Peyer's patch (tissue), 4 donors: ENCODE measurements around the gene RABGGTB.

Experiments
- POLR2A ChIP-seq, 2 donors: fragments of 450-650 bp; IDR thresholded peaks; one replicate each; pipeline ENCODE4 v1.5.1; 2017; ENCODE audit warnings: antibody characterized with exemption in 2 of 2, mild to moderate bottlenecking in 2 of 2, moderate library complexity in 2 of 2
- TF ChIP-seq, protein P1 (sequence below), 6 experiments: fragments of 450-650 bp in 4 of 6; fragments of 200-600 bp in 2 of 6; sonication (generic) in 1 of 6; IDR thresholded peaks; one replicate each; pipeline ENCODE4 v1.5.1; 2017 to 2019; ENCODE audit warnings: antibody characterized with exemption in 6 of 6, mild to moderate bottlenecking in 3 of 6, moderate library complexity in 1 of 6

DNA sequence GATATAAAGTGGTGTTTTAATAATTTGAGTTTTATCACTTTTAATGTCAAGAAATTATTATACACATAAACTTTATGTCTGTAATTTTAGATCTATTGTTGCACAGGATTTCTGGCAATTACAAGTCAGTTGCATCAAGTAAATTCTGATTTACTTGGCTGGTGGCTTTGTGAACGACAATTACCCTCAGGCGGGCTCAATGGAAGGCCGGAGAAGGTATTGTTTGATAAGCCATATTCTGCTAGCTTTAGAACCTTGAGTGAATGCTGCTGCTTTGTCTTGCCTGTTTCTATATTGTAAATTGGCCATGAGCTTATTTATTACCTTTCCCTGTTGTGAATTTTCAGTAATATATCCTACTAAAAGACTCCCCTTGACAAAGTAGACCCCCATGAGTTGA lies 6.0 kb downstream of the RABGGTB start:
- TF ChIP-seq, protein P1, sequence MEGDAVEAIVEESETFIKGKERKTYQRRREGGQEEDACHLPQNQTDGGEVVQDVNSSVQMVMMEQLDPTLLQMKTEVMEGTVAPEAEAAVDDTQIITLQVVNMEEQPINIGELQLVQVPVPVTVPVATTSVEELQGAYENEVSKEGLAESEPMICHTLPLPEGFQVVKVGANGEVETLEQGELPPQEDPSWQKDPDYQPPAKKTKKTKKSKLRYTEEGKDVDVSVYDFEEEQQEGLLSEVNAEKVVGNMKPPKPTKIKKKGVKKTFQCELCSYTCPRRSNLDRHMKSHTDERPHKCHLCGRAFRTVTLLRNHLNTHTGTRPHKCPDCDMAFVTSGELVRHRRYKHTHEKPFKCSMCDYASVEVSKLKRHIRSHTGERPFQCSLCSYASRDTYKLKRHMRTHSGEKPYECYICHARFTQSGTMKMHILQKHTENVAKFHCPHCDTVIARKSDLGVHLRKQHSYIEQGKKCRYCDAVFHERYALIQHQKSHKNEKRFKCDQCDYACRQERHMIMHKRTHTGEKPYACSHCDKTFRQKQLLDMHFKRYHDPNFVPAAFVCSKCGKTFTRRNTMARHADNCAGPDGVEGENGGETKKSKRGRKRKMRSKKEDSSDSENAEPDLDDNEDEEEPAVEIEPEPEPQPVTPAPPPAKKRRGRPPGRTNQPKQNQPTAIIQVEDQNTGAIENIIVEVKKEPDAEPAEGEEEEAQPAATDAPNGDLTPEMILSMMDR (IDR thresholded peaks at IDR 0.05), result no peak
- TF ChIP-seq POLR2A (IDR thresholded peaks at IDR 0.05), result no peak
